Measurements from ENCODE around the gene HOXC9. TPM values are rescaled to one million over a fixed set of nuclear protein-coding genes. Genes with fewer than 3 reads are reported as not detected.

HOXC9 gene
- total RNA-seq, 2 donors from 2014 or later: 0.23 to 3.0 TPM

DNA sequence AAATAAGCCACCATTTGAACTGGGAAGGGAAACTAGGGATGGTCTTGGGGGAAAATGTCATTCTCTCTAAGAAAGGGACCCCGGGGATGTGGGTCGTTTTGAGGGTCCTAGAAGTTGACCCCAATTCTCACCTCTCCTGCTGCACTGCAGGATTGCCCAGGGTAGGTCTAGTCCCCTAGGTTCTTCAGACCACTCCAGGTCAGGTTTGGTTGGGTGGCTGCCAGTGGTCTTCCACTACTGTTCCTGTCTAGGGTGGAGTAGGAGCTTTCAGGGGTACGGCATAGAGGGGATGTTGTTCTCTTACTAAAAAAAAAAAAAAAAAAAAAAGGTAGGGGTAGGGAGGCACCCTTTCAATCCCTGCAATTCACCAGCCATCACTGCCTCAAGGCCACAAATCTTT, 16.1 kb downstream of the HOXC9 start:
- Histone ChIP-seq H3K27me3 (replicated peaks; ENCODE audit: insufficient read depth) (peaks cover 70% of the 10 kb centered on the region), H3K36me3 (no peaks in the 10 kb centered on the region), H3K9me3 (no peaks in the 10 kb centered on the region), H3K4me3 (no peak overlapping the region), H3K27ac (no peak overlapping the region), H3K4me1 (replicated peaks) (no peaks in the 10 kb centered on the region)
- DNase-seq (ENCODE audit: low spot score): no peak
- intact Hi-C loops (cut with DNase I): no loop called here
- 7% methylated on average over 3 of the region's 3 CpGs for WGBS
- TF ChIP-seq, protein P1, sequence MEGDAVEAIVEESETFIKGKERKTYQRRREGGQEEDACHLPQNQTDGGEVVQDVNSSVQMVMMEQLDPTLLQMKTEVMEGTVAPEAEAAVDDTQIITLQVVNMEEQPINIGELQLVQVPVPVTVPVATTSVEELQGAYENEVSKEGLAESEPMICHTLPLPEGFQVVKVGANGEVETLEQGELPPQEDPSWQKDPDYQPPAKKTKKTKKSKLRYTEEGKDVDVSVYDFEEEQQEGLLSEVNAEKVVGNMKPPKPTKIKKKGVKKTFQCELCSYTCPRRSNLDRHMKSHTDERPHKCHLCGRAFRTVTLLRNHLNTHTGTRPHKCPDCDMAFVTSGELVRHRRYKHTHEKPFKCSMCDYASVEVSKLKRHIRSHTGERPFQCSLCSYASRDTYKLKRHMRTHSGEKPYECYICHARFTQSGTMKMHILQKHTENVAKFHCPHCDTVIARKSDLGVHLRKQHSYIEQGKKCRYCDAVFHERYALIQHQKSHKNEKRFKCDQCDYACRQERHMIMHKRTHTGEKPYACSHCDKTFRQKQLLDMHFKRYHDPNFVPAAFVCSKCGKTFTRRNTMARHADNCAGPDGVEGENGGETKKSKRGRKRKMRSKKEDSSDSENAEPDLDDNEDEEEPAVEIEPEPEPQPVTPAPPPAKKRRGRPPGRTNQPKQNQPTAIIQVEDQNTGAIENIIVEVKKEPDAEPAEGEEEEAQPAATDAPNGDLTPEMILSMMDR (IDR thresholded peaks at IDR 0.05): no peak
- TF ChIP-seq POLR2AphosphoS5 (IDR thresholded peaks at IDR 0.05) (no peak), POLR2A (IDR thresholded peaks at IDR 0.05) (no peak)

DNA sequence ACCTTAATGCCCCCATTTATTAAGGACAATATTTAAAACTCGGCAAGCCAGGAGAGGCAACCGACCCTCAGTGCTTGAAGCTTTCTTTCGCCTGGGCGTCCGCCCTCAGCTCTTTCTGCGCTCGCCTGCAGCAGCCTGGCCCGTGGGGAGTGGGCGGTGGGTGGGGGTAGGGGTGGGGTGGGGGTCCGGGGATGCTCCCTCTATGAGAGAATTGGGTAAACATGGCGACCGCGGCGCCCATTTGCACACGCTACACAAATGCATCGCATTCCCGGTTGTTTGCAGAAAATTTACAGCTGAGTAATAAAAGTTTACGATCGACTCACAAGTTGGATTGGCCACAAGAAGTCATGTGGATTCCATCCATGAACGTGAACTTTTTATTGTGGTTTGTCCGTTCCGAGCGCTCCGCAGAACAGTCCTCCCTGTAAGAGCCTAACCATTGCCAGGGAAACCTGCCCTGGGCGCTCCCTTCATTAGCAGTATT, 16.6 kb downstream of the HOXC9 start:
- H3K27ac ChIP-seq: no peak overlapping the region
- peaks cover 69% of the 10 kb centered on the region for H3K27me3 ChIP-seq (replicated peaks; ENCODE audit: insufficient read depth)

DNA sequence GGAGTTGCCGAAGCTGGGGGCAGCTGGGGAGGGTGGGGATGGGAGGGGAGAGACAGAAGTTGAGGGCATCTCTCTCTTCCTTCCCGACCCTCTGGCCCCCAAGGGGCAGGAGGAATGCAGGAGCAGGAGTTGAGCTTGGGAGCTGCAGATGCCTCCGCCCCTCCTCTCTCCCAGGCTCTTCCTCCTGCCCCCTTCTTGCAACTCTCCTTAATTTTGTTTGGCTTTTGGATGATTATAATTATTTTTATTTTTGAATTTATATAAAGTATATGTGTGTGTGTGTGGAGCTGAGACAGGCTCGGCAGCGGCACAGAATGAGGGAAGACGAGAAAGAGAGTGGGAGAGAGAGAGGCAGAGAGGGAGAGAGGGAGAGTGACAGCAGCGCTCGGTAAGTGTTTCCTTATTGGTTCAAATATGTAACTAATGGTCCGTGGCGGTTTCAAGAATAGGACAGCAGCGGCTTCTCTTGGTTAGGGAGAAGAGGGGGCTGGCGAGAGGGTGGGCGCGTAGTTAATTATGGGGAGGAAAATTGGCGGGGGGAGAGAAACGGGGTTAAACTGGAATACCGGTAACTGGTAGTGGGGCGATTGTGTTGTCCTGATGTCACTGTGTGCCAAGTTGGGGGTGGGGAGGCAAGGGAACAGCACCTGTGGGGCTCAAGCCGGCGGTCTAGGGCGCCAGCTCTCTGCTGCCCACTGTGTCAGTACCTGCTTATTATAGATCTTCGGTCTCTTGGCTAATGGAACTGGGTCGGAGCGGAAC, 17.2 kb downstream of the HOXC9 start:
- Histone ChIP-seq H3K4me3 (peak overlapping the region; percentile 9), H3K9me3 (no peaks in the 10 kb centered on the region), H3K4me1 (replicated peaks) (no peaks in the 10 kb centered on the region), H3K36me3 (no peaks in the 10 kb centered on the region), H3K27ac (no peak overlapping the region), H3K27me3 (replicated peaks; ENCODE audit: insufficient read depth) (peaks cover 69% of the 10 kb centered on the region)
- intact Hi-C loops (cut with DNase I): no loop called here
- WGBS: 2% methylated on average over 24 of the region's 24 CpGs
- DNase-seq (ENCODE audit: low spot score): no peak
- TF ChIP-seq POLR2AphosphoS5 (IDR thresholded peaks at IDR 0.05): no peak
- TF ChIP-seq, protein P1 (IDR thresholded peaks at IDR 0.05): no peak
- no peak for TF ChIP-seq POLR2A (IDR thresholded peaks at IDR 0.05)

More for the DNA sequence above, 16.6 kb downstream of the HOXC9 start:
- peak; percentile 20 for DNase-seq (ENCODE audit: low spot score)
- TF ChIP-seq POLR2AphosphoS5 (IDR thresholded peaks at IDR 0.05): peak; percentile 79
- TF ChIP-seq, protein P1 (IDR thresholded peaks at IDR 0.05): no peak
- no peak overlapping the region for H3K4me3 ChIP-seq
- WGBS: 3% methylated on average over 25 of the region's 25 CpGs
- intact Hi-C loops (cut with DNase I): no loop called here
- H3K36me3 ChIP-seq: no peaks in the 10 kb centered on the region
- no peaks in the 10 kb centered on the region for H3K9me3 ChIP-seq
- no peaks in the 10 kb centered on the region for H3K4me1 ChIP-seq (replicated peaks)

DNA sequence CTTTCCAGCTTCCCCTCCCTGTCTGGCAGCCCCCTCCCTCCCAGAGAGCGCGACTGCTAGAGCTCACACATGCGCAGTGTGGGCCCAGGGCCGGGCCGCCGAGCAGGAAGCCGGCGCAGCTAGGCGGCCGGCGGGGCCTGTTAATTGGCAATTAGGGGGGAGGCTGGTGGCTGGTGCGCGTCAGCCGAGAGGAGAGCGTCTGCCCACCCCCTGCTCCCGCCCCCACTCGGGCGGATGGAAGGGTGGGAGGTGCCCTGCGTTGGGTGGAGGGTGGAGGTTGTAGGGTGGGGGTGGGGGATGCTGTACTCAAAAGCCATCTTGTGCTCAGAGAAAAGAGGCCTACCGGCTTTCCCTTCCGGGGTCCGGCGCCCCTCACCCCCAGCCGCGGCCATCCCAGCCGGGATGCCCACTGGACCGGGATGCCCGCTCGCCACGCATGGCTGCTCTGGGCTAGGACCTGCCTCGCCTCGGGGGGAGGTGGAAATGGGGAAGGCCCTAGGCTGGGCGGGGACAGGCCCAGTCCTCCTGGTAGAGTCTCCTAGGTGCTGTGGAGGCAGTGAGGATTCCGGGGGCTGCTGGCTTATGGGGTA, 18.0 kb downstream of the HOXC9 start:
- intact Hi-C loops (cut with DNase I): no loop called here
- DNase-seq (ENCODE audit: low spot score): no peak
- H3K27me3 ChIP-seq (replicated peaks; ENCODE audit: insufficient read depth): peaks cover 69% of the 10 kb centered on the region
- H3K4me1 ChIP-seq (replicated peaks): no peaks in the 10 kb centered on the region
- no peaks in the 10 kb centered on the region for H3K9me3 ChIP-seq
- H3K36me3 ChIP-seq: no peaks in the 10 kb centered on the region
- TF ChIP-seq POLR2A (IDR thresholded peaks at IDR 0.05) (no peak), POLR2AphosphoS5 (IDR thresholded peaks at IDR 0.05) (peak; percentile 27)
- TF ChIP-seq, protein P1 (IDR thresholded peaks at IDR 0.05): no peak
- H3K27ac ChIP-seq: no peak overlapping the region
- whole genome bisulfite sequencing: 3% methylated on average over 34 of the region's 34 CpGs
- H3K4me3 ChIP-seq: peak overlapping the region; percentile 9
